Panc1 (cell line): Measurements from ENCODE around the gene SHANK1. TPM values are rescaled to one million over a fixed set of nuclear protein-coding genes. Genes with fewer than 3 reads are reported as not detected.

Experiments
- ATAC-seq: fragments of 200-7000 bp; cut with Tn5 transposase; 2 replicates; pipeline ENCODE4 v1.9.1; 2020; ENCODE audit warnings: mild to moderate bottlenecking, moderate library complexity
- BruUV-seq: library from RNA; stranded (reverse); fragments of 400-500 nt; replicated peaks from 2 replicates; lab custom pipeline; 2021; lab: Mats Ljungman, UMichigan
- CTCF ChIA-PET: fragments of 300-600 bp; sonication (Branson Sonifier 250); formaldehyde crosslinking; loops from one replicate; lab custom pipeline; 2022; ENCODE audit warnings: antibody characterized with exemption; lab: Charles Lee
- POLR2A ChIA-PET: fragments of 300-600 bp; sonication (Branson Sonifier 250); formaldehyde crosslinking; loops from one replicate; lab custom pipeline; 2022; ENCODE audit warnings: antibody characterized with exemption; lab: Charles Lee
- DNase-seq: peaks from one replicate; pipeline ENCODE4 v3.0.0-alpha.2; 2010; ENCODE audit warnings: low read depth, low spot score
- H3K27ac ChIP-seq: 2 replicates; pipeline ENCODE4 v1.5.1; 2011; ENCODE audit warnings: mild to moderate bottlenecking, low read length, inconsistent platforms
- H3K27me3 ChIP-seq: fragments of 200-500 bp; sonication (Bioruptor generic); 2 replicates; pipeline ENCODE4 v1.6.0; 2014; ENCODE audit warnings: low read length, inconsistent platforms; ENCODE audit not compliant: control insufficient read depth, insufficient read depth
- H3K36me3 ChIP-seq: fragments of 200-500 bp; sonication (Bioruptor generic); 2 replicates; pipeline ENCODE4 v1.5.1; 2014; ENCODE audit warnings: inconsistent platforms, mild to moderate bottlenecking, low read length, moderate library complexity; ENCODE audit not compliant: control insufficient read depth, insufficient read depth
- H3K4me1 ChIP-seq: 2 replicates; pipeline ENCODE4 v1.5.1; 2011; ENCODE audit warnings: inconsistent platforms, mild to moderate bottlenecking, low read length, moderate library complexity; ENCODE audit not compliant: control insufficient read depth, insufficient read depth
- H3K4me3 ChIP-seq, 2 experiments: 2 replicates each; pipeline ENCODE4 v1.5.1; 2011 to 2012; ENCODE audit warnings: low read depth in 2 of 2, low read length in 2 of 2, mild to moderate bottlenecking in 2 of 2, inconsistent platforms in 1 of 2, moderate library complexity in 1 of 2
- H3K9me3 ChIP-seq: fragments of 200-500 bp; sonication (Bioruptor generic); 2 replicates; pipeline ENCODE4 v1.5.1; 2014; ENCODE audit warnings: low read depth, mild to moderate bottlenecking, inconsistent platforms, low read length, moderate library complexity; ENCODE audit not compliant: control insufficient read depth, insufficient read depth
- POLR2AphosphoS5 ChIP-seq: IDR thresholded peaks from 2 replicates; pipeline ENCODE4 v1.6.1; 2012; ENCODE audit warnings: mild to moderate bottlenecking, low read depth, low read length, moderate library complexity
- REST ChIP-seq, 2 experiments: IDR thresholded peaks; 2 replicates each; pipeline ENCODE4 v1.6.1; 2011 to 2012; ENCODE audit warnings: low read depth in 2 of 2, control low read depth in 1 of 2, low read length in 1 of 2, mild to moderate bottlenecking in 1 of 2, moderate library complexity in 1 of 2; ENCODE audit not compliant: insufficient read depth in 1 of 2
- SIN3A ChIP-seq: IDR thresholded peaks from 2 replicates; pipeline ENCODE4 v1.6.1; 2012; ENCODE audit warnings: low read depth, mild to moderate bottlenecking, low read length, moderate library complexity, borderline replicate concordance; ENCODE audit not compliant: insufficient read depth
- TCF7L2 ChIP-seq: IDR thresholded peaks from 2 replicates; pipeline ENCODE4 v1.6.1; 2011; ENCODE audit warnings: mild to moderate bottlenecking, low read depth, low read length, inconsistent platforms
- in situ Hi-C: cut with HindIII; loops from 2 replicates; pipeline ENCODE4 v1.10.0; 2016; ENCODE audit warnings: low sequenced_read_pairs, low pct_unique_long_range_greater_than_20kb
- intact Hi-C: fragments of 100-400 bp; cut with micrococcal nuclease; formaldehyde crosslinking; loops from one replicate; pipeline ENCODE4 v1.10.0; 2022; ENCODE audit not compliant: unreplicated experiment
- total RNA-seq: library from RNA; stranded (reverse); gene quantifications from one replicate; pipeline ENCODE4 v1.2.1, GENCODE V29; 2021; ENCODE audit not compliant: unreplicated experiment
- TF ChIP-seq, protein P1 (sequence below): fragments of 450-650 bp; IDR thresholded peaks from 2 replicates; pipeline ENCODE4 v1.5.1; 2017; ENCODE audit warnings: mild to moderate bottlenecking

The SHANK1 gene
- total RNA-seq, 1 experiment from 2014 or later, result not detected

GRCh38 chr19:50667759-50668231 lies 51.8 kb downstream of the SHANK1 start:
- H3K27me3 ChIP-seq, result no peaks in the 10 kb centered on the region
- no peaks in the 10 kb centered on the region for H3K9me3 ChIP-seq
- BruUV-seq, result no TSS peak
- H3K27ac ChIP-seq, result no peak overlapping the region
- DNase-seq (no peak), ATAC-seq (no peak)
- in situ Hi-C loops (no loop called here), intact Hi-C loops (no loop called here)
- no peaks in the 10 kb centered on the region for H3K4me1 ChIP-seq
- TF ChIP-seq TCF7L2 (no peak), SIN3A (no peak), POLR2AphosphoS5 (no peak), REST (IDR thresholded peaks at IDR 0.05; ENCODE audit: insufficient read depth in 1 of 2, low read depth in 2 of 2, low read length in 1 of 2) (no peak)
- TF ChIP-seq, protein P1, sequence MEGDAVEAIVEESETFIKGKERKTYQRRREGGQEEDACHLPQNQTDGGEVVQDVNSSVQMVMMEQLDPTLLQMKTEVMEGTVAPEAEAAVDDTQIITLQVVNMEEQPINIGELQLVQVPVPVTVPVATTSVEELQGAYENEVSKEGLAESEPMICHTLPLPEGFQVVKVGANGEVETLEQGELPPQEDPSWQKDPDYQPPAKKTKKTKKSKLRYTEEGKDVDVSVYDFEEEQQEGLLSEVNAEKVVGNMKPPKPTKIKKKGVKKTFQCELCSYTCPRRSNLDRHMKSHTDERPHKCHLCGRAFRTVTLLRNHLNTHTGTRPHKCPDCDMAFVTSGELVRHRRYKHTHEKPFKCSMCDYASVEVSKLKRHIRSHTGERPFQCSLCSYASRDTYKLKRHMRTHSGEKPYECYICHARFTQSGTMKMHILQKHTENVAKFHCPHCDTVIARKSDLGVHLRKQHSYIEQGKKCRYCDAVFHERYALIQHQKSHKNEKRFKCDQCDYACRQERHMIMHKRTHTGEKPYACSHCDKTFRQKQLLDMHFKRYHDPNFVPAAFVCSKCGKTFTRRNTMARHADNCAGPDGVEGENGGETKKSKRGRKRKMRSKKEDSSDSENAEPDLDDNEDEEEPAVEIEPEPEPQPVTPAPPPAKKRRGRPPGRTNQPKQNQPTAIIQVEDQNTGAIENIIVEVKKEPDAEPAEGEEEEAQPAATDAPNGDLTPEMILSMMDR, result no peak
- H3K36me3 ChIP-seq, result no peaks in the 10 kb centered on the region
- ChIA-PET POLR2A (no interaction called here), CTCF (no interaction called here)
- no peak overlapping the region for H3K4me3 ChIP-seq

GRCh38 chr19:50667177-50667758 lies 52.3 kb downstream of the SHANK1 start:
- POLR2A ChIA-PET, result no interaction called here
- Histone ChIP-seq H3K27ac (no peak overlapping the region), H3K9me3 (no peaks in the 10 kb centered on the region), H3K36me3 (no peaks in the 10 kb centered on the region), H3K4me1 (no peaks in the 10 kb centered on the region), H3K27me3 (no peaks in the 10 kb centered on the region), H3K4me3 (no peak overlapping the region)
- TF ChIP-seq REST (IDR thresholded peaks at IDR 0.05; ENCODE audit: insufficient read depth in 1 of 2, low read depth in 2 of 2, low read length in 1 of 2), result no peak
- TF ChIP-seq POLR2AphosphoS5, result no peak
- no peak for TF ChIP-seq TCF7L2
- TF ChIP-seq, protein P1, result no peak
- intact Hi-C loops (no loop called here), in situ Hi-C loops (no loop called here)
- no peak for DNase-seq
- BruUV-seq, result no TSS peak
- no peak for ATAC-seq
- CTCF ChIA-PET, result no interaction called here
